HS-27A (cell line): ENCODE data around the gene MIF4GD.

Source experiments
- DNase-seq: peaks from one replicate; pipeline ENCODE4 v3.0.0-alpha.2; 2012; ENCODE audit warnings: low read depth, missing footprints

MIF4GD gene

DNA sequence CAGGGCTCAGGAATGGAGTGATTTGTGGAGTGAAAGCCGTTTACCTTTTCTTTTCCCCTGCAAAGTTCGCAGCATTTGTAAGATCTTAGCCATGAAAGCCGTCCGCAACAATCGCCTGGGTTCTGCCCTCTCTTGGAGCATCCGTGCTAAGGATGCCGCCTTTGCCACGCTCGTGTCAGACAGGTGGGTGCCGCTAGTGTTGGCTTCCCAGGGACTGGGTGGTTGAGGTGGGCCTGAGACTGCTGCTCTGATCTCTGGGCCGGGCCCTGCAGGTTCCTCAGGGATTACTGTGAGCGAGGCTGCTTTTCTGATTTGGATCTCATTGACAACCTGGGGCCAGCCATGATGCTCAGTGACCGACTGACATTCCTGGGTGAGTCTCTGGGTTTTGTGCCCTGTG lies 38.2 kb downstream of the MIF4GD start:
- no peak for DNase-seq

DNA sequence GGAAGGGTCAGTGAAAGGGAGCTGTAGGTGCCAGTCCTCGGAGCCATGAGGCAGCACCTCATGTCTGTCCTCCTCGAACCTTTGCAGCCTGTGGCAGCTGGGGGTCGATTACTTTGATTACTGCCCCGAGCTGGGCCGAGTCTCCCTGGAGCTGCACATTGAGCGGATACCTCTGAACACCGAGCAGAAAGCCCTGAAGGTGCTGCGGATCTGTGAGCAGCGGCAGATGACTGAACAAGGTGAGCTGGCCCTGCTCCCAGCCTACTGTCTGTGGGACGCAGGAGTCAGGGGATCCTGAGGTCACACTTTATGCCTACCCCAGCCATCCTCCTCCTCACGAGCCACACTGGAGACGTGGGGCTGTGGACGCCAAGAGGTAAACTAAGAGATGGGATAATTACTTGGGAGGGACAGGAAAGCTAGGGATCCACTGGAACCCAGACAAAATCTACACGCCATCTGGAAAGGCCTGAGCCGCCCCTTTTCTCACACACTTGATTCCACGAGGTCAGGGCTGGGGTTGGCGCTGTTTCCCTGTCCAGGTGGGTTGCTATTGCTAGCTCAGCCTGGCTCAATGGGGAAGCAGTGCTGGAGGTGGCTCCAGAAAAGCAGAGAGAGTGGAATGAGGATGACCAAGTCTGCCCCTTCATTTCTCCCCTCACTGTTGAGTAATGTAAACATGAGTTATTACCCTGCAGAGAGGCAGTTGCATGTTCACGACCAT lies 39.1 kb downstream of the MIF4GD start:
- no peak for DNase-seq

DNA sequence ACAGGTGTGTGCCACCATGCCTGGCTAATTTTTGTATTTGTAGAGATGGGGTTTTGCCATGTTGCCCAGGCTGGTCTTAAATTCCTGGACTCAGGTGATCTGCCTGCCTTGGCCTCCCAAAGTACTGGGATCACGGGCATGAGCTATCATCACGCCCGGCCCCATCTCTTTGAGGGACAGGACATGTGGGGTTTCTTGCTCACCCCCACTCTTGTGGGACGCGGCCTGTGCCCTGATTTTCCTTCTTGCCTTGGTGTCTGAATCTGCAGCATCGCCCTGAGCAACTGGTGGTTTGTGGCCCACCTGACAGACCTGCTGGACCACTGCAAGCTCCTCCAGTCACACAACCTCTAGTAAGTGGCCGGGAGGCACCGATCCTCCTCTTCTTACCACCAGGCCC lies 40.0 kb downstream of the MIF4GD start:
- DNase-seq, result no peak

DNA sequence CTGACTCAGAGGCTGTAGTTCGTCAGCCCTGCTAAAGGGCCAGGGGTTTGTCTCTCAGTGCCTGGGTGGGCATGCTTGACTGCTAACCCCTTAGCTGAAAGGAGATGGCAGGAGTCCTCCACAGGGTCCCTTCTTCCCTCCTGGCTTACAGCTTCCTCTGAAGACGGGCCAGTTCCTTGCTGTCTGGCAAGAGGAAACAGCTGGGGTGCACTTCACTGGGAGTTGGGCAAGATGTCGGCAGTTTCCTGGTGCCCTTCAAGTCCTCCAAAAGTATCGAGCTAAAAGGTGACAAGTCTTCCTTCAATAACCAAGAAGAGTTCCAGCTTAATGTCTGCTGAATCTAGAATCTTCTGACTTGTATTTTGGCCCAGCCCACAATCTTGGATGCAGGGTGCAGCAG lies 42.2 kb downstream of the MIF4GD start:
- no peak for DNase-seq

DNA sequence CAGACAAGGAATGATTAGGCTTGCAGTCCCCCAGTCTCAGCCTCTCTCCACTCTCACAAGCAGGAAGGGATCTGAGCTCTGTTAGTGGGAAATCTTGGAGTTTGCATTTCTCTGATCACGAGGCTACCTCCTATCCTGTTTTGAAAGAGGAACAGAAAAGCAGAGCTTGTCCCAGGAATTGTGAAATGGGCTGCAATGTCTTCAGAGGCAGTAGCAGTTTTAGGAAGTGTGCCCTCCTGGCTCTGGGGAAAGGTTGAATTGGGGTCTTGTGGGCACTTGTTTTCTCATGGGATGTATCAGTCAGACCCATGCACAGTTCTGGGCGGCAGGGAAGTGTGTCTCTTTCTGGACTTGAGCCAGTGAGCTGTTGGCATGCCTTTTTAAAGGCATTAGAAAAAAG lies 42.7 kb downstream of the MIF4GD start:
- no peak for DNase-seq

DNA sequence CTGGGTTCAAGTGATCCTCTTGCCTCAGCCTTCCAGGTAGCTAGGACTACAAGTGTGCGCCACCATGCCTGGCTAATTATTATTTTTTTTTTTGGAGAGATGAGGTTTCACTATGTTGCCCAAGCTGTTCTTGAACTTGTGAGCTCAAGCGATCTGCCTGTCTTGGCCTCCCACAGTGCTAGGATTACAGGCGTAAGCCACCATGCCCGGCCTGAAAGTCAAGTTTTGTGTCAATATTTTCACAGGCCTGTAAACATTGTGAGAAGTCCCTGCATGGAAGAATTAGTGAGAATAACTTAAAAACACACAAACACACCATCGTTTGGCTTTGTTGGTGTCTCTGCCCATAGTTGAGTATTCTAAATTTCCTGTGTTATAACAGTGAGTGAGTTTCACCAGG lies 43.3 kb downstream of the MIF4GD start:
- no peak for DNase-seq

DNA sequence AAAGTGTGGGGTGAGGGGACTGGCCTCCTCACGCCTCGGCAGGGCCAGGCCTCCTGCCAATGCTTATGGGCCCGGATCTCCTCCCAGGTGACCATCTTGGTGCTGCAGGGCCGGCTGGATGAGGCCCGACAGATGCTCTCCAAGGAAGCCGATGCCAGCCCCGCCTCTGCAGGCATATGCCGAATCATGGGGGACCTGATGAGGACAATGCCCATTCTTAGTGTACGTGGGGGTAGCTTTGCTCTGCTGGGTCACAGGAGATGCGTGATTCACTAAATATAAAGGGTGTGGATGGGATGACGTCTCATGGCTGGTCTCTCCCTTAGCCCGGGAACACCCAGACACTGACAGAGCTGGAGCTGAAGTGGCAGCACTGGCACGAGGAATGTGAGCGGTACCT lies 46.0 kb downstream of the MIF4GD start:
- DNase-seq, result no peak

DNA sequence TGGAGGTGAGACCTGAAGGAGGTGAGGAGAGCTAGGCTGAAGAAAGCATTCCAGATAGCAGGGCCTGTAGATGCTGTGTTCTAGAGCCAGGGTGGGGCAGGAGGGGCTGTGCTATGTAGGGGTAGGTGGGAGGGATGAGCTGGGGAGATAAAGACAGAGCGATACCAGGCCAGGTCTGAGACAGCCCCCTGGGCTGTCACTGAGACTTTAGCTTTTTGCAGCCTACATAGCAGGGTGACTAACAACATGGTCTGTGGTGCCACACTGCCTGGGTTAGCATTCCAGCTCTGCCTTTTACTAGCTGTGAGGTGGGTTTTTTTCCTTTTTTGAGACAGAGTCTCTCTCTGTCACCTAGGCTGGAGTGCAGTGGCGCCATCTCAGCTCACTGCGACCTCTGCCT lies 51.2 kb downstream of the MIF4GD start:
- DNase-seq, result no peak

DNA sequence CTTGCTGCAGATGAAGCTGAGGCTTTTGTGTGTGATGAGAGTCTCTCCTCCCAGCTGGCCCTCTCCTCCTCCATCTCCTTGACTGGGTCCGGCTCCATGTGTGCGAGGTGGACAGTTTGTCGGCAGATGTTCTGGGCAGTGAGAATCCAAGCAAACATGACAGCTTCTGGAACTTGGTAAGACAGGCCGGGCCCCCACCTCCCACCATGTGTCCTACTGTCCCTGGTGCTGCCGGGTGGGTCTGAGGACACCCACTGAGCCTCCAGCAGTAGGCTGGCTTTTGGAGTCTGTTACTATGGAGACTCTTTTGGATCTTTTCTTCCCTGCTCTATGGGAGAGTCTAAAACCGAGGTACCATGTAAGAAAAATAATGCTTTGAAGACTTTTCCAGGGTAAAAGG lies 52.9 kb downstream of the MIF4GD start:
- no peak for DNase-seq
